CD4-positive, alpha-beta T cell treated with Interleukin-6 for 4 hours (primary cell): Measurements from ENCODE around the gene CASKIN2.

Source experiments
- DNase-seq: peaks from one replicate; pipeline ENCODE4 v3.0.0-alpha.2; 2020; ENCODE audit warnings: mixed read lengths

Gene CASKIN2, protein sequence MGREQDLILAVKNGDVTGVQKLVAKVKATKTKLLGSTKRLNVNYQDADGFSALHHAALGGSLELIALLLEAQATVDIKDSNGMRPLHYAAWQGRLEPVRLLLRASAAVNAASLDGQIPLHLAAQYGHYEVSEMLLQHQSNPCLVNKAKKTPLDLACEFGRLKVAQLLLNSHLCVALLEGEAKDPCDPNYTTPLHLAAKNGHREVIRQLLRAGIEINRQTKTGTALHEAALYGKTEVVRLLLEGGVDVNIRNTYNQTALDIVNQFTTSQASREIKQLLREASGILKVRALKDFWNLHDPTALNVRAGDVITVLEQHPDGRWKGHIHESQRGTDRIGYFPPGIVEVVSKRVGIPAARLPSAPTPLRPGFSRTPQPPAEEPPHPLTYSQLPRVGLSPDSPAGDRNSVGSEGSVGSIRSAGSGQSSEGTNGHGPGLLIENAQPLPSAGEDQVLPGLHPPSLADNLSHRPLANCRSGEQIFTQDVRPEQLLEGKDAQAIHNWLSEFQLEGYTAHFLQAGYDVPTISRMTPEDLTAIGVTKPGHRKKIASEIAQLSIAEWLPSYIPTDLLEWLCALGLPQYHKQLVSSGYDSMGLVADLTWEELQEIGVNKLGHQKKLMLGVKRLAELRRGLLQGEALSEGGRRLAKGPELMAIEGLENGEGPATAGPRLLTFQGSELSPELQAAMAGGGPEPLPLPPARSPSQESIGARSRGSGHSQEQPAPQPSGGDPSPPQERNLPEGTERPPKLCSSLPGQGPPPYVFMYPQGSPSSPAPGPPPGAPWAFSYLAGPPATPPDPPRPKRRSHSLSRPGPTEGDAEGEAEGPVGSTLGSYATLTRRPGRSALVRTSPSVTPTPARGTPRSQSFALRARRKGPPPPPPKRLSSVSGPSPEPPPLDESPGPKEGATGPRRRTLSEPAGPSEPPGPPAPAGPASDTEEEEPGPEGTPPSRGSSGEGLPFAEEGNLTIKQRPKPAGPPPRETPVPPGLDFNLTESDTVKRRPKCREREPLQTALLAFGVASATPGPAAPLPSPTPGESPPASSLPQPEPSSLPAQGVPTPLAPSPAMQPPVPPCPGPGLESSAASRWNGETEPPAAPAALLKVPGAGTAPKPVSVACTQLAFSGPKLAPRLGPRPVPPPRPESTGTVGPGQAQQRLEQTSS (N-terminal part only)

DNA sequence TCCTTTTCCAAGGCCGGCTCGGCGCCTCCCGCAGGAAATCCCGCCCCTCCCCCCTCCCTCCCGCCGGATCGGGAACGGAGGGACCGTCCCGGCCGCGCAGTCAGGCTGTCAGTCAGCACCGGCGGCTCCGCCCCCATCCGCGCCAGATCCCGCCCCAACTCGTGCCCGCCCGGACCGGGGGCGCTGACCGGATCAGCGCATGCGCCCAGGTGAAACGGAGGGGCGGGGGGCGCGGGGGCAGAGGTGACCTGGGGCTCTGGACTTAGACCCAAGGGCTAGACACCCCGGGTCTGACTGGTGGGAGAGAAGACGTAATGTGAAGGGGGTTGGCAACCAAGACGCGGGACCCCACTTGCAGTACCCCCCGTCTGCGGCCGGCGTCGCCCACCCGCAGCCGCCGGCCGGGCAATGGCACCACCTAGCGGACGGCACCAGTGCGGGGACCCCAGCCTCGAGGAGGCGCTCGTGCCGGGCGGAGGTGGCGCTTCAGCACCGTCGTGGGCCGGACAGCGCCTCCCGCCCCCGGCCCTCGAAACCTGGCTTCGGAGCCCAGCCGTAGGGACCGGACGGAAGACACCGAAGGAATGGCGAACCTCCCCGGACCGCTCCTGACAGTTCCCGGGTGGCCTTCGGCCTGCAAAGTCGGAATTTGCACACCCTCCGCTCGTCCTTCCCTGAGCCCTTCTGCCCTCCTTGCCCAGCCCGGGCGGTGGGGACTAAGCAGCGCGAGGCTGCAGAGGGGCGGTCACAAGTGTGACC is at the start of gene CASKIN2:
TSS of gene CASKIN2 (minus strand) at position 42 of the 759 bp plus-strand sequence. CDS start 1,733 bp downstream, outside the sequence.
- peak; percentile 82 for DNase-seq

DNA sequence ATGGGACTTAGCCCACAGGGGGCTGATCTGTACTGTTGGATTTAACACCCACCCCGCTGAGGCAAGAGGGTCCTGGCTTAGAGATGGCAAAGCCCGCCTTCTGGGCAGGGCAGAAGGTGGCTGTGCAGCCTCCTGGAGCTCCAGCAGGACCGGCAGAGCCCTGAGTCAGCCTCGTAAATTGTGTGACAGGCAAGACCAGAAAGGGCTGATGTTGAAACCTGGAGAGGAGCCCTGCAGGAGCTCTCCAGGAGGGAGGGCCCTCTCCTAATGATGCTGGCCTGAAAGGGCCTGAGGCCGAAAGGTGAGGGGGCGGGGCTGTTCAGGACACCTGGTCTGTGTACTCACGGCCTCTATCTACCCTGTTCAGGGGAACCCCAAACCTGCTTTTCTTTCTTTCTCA is 49.7 kb upstream of the CASKIN2 start:
- no peak for DNase-seq

DNA sequence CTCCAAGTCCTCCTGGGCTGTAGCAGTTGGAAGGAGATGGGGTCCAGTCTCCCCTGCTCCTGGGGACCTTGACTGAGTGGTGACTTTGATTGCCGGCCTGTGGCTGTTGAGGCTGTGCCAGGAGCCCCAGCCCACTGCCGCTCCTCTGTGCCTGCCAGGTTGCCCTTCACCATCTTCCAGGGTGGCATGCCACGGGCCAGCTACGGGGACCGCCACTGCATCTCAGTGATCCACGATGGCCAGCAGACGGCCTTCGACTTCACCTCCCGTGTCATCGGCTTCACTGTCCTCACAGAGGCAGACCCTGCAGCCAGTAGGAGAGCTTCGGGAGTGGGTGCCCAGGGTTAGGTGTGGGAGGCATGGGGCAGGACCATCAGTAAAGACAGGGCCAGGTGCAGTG is 48.9 kb upstream of the CASKIN2 start:
- no peak for DNase-seq

DNA sequence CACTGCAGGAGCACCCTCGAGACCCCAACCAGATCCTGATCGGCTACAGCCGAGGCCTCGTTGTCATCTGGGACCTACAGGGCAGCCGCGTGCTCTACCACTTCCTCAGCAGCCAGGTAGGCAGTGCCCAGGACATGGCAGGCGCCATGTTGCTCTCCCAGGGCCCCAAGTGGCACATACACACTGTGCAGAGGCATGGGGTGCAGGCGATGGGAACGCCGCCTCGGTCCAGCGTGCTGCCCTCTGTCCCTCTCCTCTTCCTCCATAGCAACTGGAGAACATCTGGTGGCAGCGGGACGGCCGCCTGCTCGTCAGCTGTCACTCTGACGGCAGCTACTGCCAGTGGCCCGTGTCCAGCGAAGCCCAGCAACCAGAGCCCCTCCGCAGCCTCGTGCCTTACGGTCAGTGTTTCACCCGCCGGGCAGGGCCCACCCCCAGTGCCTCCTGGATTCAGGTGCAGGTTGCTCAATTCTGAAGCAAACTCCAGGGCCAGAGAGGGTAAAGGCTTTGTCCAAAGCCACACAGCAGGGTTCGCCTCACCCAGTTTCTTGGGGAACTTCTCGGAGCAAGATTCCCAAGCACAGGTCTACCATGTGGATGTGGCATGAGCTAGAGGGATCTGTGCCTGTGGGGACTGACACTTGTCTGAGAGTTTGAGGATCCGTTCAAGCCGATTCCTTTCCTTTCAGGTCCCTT is 47.9 kb upstream of the CASKIN2 start:
- DNase-seq = no peak

DNA sequence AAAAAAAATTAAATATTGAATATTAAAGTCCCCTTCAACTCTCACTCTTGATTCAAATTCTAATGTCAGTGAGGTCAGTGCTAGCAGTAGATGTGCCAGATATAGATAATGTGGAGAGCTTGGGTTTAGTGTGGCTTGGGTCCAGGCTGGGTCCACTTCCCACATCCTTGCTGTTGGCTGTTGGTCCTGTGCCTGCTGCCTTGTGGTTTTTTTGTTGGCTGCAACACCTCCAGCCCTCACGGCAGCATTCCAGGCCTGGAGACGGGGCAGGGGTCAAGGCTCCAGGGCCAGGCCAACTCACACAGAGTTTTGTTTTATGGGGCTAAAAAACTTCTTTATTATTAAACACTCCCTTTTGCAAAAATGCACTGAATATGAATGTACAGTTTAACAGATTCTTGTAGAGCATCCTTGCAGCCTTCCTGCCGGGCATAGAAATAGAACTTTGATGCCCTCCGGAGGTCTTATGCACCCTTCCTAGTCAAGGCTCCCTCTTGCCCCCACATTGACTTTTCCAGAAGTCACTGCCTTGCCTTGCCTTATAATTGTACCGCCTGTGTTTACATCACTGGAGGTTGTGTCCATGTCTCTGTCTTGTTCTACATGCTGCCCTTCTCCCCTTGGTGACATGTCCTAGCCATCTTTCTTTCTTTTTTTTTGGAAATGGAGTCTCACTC is 46.7 kb upstream of the CASKIN2 start:
- no peak for DNase-seq

DNA sequence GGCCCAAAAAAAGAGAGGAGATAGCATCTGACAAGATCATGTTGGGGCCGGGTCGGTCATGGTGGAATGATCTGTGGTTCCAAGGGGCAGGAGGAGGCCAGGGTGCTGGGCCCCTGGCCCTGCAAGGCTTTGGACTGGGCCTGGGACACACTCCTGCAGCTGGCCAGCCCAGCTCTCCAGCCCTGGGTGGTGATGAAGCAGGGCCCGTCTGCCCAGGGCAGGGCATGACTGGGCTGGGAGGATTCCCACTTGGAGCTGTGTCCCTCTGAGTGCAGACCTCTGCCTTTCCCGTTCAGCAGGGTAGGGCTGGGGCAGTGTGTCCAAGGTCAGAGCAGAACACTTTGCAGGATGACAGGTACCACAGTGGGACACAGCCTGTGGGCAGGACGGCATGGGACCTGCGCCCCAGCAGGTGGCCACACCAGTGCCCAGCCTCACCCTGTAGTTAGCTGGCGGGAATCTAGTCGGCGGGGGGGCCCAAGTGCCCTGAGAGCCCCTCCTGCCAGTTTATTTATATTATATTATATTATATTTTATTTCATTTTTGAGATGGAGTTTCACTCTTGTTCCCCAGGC is 44.7 kb upstream of the CASKIN2 start:
- DNase-seq = no peak

DNA sequence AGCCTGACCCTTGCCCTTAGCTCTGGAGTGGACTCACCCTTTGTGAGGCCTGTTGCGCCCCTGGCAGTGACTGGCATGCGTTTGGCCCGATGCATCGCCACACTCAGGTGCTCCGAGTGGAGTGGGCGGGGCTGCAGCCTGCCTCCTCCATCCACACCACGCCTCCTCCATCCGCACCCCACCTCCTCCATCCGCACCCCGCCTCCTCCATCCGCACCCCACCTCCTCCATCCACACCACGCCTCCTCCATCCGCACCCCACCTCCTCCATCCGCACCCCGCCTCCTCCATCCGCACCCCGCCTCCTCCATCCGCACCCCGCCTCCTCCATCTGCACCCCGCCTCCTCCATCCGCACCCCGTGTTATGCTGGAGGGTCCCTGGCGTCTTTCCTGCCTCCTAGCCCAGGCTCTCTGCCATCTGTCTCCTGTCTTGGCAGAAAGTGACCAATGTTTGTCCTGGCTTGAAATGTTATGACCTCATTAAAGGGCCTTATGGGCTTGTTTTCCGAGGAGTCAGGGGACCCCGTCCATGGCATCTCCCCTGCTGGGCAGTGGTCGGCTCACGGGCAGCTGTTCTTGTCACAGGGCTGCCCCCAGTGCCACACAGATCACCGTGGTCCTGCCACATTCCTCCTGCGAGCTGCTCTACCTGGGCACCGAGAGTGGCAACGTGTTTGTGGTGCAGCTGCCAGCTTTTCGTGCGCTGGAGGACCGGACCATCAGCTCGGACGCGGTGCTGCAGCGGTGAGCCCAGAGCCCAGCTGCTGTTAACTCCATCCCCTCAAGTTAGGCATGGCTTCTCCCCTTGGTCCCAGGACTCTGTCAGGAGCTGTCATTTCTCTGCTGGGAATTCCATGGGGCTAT is 43.6 kb upstream of the CASKIN2 start:
- DNase-seq = no peak

DNA sequence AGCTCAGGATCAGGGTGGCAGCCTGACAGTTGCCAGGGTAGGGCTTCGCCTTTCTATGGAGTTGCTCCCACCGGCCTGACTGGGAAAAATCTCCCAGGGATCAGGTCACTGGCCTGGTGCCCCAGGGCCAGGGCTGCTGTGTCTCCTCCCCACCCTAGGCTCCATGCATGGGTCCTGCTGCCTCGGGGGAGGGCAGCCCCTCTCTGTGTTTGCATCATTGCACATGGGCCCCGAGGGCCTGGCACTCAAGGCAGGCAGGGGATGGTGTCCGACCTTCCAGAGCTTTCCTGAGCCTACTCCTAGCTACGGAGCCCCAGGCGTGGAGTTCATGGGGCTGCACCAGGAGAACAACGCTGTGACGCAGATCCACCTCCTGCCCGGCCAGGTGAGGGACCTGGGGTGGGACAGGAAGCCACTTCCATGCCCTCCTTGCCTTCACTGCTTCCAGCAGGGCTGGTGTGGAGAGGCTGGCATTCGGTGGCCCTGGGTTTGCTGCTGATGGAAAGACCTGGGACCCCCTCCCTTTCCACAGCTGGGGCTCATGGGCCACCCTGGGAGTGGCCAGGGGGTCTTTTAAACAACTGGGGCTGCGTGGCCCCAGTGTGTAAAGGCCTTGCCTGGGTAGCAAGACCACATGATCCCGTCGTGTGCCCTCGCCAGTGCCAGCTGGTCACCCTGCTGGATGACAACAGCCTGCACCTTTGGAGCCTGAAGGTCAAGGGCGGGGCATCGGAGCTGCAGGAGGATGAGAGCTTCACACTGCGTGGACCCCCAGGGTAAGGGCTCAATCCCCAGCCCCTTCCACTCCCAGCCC is 42.7 kb upstream of the CASKIN2 start:
- no peak for DNase-seq

DNA sequence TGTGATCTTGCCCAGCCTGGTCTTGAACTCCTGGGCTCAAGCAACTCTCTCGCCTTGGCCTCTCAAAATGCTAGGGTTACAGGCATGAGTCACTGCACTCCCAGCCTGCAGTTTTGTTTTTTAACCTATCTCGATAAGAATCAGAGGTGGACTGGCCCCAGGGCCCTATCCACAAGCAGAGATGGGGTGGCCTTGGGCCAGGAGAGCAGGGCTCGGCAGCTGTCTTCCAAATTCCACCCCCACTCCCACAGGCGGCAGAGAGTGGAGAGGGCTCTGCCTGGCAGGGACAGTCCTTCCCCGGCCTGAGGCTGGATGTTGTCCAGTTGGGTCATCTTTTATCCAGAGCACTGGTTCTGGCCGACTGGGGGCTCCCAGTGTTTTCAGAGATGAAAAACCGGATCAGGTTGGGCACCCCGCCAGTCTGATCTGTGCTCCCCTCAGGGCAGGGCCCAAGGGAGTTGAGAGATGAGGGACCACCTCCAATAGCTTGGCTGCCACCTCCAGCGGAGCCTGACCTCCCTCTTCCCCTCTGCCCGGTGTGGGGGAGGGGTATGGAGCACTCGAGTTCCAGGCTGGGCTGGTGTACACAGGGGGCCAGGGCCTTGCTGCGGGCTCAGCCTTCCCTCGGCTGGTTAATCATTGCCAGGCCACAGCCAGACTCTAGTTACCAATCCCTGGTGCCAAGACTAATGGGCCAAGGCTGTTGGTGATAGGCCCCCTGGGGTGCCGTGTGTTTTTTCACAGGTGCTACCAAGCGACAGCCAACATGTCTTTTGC is 41.9 kb upstream of the CASKIN2 start:
- no peak for DNase-seq

DNA sequence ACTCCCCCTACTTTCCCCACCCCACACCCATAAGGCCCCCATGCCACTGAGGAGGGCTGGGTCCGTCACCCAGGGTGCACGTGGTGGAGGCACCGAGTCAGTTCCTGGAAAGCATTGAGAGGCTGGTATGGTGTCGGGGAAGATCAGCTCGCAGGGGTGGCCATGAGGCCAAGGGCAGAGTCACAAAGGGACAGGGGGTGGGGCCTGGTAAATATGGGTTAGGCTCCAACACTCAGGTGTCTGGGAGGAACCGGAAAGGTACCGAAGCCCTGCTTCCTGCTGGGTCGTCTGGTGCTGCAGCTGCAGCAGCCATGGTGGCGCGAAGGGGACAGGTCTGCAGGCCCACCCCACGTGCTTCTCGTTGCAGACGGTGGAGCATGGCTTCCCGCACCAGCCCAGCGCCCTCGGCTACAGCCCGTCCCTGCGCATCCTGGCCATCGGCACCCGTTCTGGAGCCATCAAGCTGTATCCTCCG is 40.4 kb upstream of the CASKIN2 start:
- DNase-seq = no peak

DNA sequence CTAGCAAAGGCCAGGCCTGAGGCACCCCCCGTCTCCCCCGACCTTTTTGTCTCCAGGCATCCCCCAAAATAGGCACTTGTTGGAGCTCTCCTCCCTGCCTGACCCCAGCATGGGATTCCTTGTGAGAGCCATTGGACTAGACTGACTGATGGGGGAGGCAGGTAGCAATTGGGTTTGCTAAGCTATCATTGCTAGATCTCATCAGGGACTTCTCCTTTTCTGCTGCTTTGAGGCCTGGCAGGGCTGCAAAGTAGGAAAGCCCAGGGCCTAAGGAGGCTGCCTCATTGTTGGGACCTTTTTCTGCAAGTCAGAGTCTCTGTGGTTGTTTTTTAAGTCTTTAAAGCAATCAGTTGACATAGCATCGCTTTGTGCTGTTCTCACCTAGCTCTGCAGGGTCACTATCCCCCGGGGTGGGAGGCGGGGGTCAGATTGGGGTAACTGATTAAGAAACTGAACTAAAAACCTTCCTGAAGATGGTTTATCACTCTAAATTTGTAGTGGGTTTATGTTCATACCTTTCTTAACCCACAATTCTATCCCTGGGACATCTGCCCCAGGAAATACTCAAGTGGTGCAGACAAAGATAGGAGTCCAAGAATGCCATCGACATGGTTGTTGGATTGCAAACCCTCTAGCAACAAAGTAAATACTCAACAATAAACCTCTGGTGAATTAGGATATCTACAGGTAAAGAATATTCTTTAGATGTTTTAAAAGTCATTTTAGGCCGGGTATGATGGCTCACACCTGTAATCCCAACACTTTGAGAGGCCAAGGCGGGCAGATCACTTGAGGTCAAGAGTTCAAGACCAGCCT is 38.2 kb upstream of the CASKIN2 start:
- DNase-seq = no peak

DNA sequence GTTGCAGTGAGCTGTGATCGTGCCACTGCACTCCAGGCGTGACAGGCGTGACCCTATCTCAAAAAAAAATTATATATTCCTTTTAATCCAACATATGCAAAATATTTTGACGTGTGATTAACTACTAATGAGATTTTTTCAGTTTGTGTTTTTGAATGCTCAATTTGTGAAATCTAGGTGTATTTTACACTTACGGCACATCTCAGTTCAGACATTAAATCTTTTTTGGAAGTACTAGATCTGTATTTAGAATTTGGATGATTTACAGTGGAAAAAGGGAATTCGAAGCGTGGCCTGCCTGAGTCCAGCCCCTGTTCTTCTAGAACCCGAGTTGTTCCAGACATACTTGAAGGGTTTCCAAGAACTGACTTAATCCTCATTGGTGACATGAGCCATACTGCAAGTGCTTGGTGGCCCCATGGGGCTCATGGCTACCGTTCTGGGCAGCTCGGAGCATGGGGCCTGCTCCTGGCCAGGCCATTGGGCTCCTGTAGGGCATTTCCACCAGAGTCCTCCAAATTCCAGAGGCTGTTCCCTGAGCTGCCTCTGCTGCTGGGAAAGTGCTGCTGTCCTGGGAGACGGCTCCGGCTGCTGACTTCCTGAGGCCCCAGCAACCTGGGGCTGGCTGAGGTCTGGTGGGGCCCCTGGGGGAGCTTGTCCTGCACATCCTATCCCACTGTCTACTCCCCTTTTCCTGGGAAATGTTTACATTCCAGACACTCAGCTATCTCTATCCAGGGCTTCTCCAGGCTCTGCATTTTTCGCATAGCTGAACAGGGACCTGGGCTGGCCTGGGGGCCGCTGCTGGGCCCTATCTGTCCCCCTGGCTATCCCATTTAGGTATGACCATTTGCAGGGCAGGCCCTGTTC is 37.3 kb upstream of the CASKIN2 start:
- DNase-seq = no peak

DNA sequence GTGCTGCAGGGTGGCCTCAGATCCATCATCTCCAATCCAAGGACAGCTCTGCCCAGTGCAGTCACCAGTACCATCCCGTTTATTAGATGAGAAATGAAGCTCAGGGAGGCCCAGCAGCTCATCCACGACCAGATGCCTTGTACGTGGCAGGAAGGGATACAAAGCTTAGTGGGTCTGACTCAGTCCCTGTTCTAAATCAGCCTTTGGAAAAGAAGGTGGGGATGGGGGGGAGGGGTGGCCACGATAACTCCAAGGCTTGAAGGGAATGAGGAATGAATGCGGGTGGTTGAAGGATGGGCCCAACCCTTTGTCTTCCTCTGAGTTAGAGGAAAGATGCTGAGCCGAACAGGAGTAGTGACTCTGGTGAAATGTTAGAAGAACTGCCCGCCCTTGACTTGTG is 35.9 kb upstream of the CASKIN2 start:
- no peak for DNase-seq

DNA sequence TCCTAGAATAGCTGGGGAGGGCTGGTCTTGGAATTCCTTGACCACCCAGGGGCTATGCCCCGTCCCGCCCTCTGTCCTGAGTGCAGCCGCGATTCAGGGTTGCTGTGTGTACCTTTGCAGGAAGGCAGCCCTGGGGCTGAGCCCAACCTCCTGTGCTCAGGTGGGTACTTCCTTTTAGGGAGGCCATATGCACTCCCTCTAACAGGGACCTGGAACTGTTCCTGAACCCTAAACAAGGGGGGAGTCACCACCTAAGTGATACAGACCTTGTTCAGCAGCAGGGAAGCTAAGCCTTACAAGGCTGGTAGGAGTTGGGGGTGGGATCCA is 34.8 kb upstream of the CASKIN2 start:
- DNase-seq = no peak

DNA sequence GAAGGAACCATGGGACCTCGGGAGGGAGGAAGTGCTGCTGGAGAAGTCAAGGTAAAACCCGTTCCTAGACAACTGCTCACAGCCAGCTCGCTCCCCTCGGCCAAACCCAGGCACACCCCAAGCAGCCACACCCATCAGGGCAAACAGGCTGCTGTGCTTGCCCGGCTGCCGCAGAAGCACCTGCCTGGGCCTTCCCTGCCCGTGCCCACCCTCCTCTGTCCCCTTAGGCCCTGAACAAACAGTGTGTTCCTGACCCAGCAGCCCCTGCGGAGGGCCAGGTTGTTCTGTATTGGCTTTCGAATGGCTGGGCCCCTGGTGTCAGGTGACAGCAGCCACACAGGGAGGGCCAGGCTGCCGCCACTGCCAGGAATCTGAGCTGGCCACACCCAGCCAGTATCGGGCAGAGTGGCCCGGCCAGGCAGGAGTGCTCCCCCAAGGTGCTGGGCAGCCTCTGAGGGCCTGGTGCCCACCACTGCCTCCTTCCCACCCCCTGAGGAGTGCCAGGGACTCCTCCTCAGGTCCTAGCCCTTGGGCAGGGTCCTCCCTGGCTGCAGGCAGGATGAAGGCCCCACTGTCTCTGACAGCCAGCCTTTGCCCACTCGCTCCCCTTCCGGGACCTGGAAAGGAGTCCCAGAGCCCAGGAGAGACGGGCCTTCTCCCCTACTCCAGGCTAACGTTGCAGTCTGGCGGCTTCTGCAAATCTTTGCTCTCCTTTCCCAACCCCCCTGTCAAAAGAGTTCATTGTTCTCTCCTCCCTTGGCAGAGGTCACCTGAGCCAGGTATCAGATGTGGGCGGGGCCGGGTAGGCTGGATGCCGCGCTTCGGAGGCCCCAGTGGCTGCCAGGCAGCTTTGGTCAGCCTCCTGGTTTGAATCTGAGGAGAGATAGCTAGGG is 34.2 kb upstream of the CASKIN2 start:
- no peak for DNase-seq
